ENCODE results near the gene NUDT15.

NUDT15 gene

GRCh38 chr13:47999973-48000372 is 37.6 kb upstream of the NUDT15 start (continued):
- TF ChIP-seq ZNF639 (tag by site-specific recombination; IDR thresholded peaks at IDR 0.05): no peak
- TF ChIP-seq HOXD13 (CRISPR knock-in tag; IDR thresholded peaks at IDR 0.05; ENCODE audit: borderline replicate concordance): no peak
- TF ChIP-seq ZNF280C (tag by site-specific recombination; IDR thresholded peaks at IDR 0.05): no peak

GRCh38 chr13:48000559-48001113 is 36.9 kb upstream of the NUDT15 start:
- ChIA-PET CTCF (interaction anchor here (1.3 kb wide), 1 partner anchor 37 kb away, joined by 5 read pairs; the partner anchor contains the start of gene NUDT15), POLR2A (interaction anchor here (0.6 to 1.6 kb wide), 3 partner anchors 12 to 167 kb away, joined by 6 read pairs; partner anchors contain the start of gene NUDT15)
- H3K4me3 ChIP-seq (ENCODE audit: low read depth, low read length): peak overlapping the region; percentile 99
- H3K36me3 ChIP-seq (ENCODE audit: control insufficient read depth in 2 of 2, insufficient read depth in 1 of 2, low read length in 2 of 2): peaks cover 0 to 19% of the 10 kb centered on the region in 2 experiments; a peak in 2 of 3 replicates
- H3K27ac ChIP-seq (ENCODE audit: extremely low read depth, low read depth, low read length): peak overlapping the region; percentile 71; the same call in 1 of the 2 replicates
- H3K4me1 ChIP-seq (ENCODE audit: control insufficient read depth, insufficient read depth, low read length): peaks cover 2% of the 10 kb centered on the region; the same call in 1 of the 2 replicates
- H3K9me3 ChIP-seq (ENCODE audit: control insufficient read depth, insufficient read depth, low read depth, low read length): no peaks in the 10 kb centered on the region
- TF ChIP-seq ZNF266 (tag by site-specific recombination; IDR thresholded peaks at IDR 0.05; ENCODE audit: low read depth): no peak
- TF ChIP-seq ZBTB8A (tag by site-specific recombination; IDR thresholded peaks at IDR 0.05): peak; percentile 97
- no peak for TF ChIP-seq ZNF10 (tag by site-specific recombination; IDR thresholded peaks at IDR 0.05)
- no peak for TF ChIP-seq ZNF433 (tag by site-specific recombination; IDR thresholded peaks at IDR 0.05; ENCODE audit: low read depth)
- peak; percentile 67; the same call in 1 of the 2 replicates for TF ChIP-seq ZBTB17 (tag by site-specific recombination; IDR thresholded peaks at IDR 0.05)
- peak; percentile 9; the same call in 1 of the 2 replicates for TF ChIP-seq ZNF121 (tag by site-specific recombination; IDR thresholded peaks at IDR 0.05)
- no peak for TF ChIP-seq REPIN1 (tag by site-specific recombination; IDR thresholded peaks at IDR 0.05; ENCODE audit: low read depth)
- TF ChIP-seq ZNF701 (tag by site-specific recombination; IDR thresholded peaks at IDR 0.05): no peak
- peak; percentile 26; the same call in 1 of the 2 replicates for TF ChIP-seq REST (tag by site-specific recombination; IDR thresholded peaks at IDR 0.05)
- TF ChIP-seq ZNF211 (tag by site-specific recombination; IDR thresholded peaks at IDR 0.05; ENCODE audit: low read depth): no peak
- TF ChIP-seq ZNF555 (tag by site-specific recombination; conservative IDR thresholded peaks at IDR 0.05): no peak
- TF ChIP-seq ZNF501 (tag by site-specific recombination; IDR thresholded peaks at IDR 0.05): 0 out of 2 replicates have a peak, but pooled peaks have one; percentile 13
- TF ChIP-seq ZNF19 (tag by site-specific recombination; IDR thresholded peaks at IDR 0.05; ENCODE audit: low read depth): no peak
- TF ChIP-seq ZNF600 (tag by site-specific recombination; IDR thresholded peaks at IDR 0.05): peak; percentile 36; the same call in 1 of the 2 replicates
- no peak for TF ChIP-seq ZBTB26 (tag by site-specific recombination; optimal IDR thresholded peaks at IDR 0.05)
- TF ChIP-seq ZNF704 (tag by site-specific recombination; IDR thresholded peaks at IDR 0.05): no peak
- 0 out of 2 replicates have a peak, but pooled peaks have one; percentile 11 for TF ChIP-seq ZNF548 (tag by site-specific recombination; IDR thresholded peaks at IDR 0.05)
- peak; percentile 18 for TF ChIP-seq SP2 (tag by site-specific recombination; IDR thresholded peaks at IDR 0.05)
- TF ChIP-seq ZBTB10 (tag by site-specific recombination; IDR thresholded peaks at IDR 0.05): no peak
- no peak for TF ChIP-seq ZNF585B (tag by site-specific recombination; IDR thresholded peaks at IDR 0.05)
- no peak for TF ChIP-seq ZNF785 (tag by site-specific recombination; IDR thresholded peaks at IDR 0.05)
